OCI-LY1 (cell line): Measurements from ENCODE around the gene PRR5L.

ENCODE experiments used
- EZH2 ChIP-seq: fragments of 200-600 bp; sonication (generic), shearing (Covaris generic); IDR thresholded peaks from 2 replicates; pipeline ENCODE4 v1.8.0; 2017; ENCODE audit warnings: borderline replicate concordance, mixed run types, mild to moderate bottlenecking, antibody characterized with exemption, low read length, moderate library complexity, mixed read lengths
- TF ChIP-seq, protein P1 (sequence below): fragments of 200-600 bp; sonication (generic), shearing (Covaris generic); IDR thresholded peaks from 2 replicates; pipeline ENCODE4 v1.5.1; 2017; ENCODE audit warnings: mild to moderate bottlenecking, antibody characterized with exemption, low read length, moderate library complexity, mixed read lengths

DNA sequence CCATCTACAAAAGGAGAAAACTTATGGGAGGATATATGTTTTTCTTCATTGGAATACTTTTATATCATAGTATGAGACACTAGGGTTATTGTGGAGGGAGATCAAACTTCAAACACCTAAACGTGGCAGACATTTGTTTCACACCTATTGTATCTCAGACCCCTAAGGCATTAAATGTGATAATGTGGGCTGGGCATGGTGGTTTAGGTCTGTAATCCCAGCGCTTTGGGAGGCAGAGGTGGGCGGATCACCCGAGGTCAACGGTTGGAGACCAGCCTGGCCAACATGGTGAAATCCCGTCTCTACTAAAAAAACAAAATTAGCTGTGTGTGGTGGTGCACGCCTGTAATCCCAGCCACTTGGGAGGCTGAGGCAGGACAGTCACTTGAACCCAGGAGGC is 75.5 kb downstream of the PRR5L start:
- TF ChIP-seq, protein P1, sequence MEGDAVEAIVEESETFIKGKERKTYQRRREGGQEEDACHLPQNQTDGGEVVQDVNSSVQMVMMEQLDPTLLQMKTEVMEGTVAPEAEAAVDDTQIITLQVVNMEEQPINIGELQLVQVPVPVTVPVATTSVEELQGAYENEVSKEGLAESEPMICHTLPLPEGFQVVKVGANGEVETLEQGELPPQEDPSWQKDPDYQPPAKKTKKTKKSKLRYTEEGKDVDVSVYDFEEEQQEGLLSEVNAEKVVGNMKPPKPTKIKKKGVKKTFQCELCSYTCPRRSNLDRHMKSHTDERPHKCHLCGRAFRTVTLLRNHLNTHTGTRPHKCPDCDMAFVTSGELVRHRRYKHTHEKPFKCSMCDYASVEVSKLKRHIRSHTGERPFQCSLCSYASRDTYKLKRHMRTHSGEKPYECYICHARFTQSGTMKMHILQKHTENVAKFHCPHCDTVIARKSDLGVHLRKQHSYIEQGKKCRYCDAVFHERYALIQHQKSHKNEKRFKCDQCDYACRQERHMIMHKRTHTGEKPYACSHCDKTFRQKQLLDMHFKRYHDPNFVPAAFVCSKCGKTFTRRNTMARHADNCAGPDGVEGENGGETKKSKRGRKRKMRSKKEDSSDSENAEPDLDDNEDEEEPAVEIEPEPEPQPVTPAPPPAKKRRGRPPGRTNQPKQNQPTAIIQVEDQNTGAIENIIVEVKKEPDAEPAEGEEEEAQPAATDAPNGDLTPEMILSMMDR: no peak
- TF ChIP-seq EZH2: no peak
